Heart right ventricle (tissue), 16 donors: ENCODE results near the gene MMAB. TPM values are rescaled to one million over a fixed set of nuclear protein-coding genes. Genes with fewer than 3 reads are reported as not detected.

Experiments used
- ATAC-seq, 8 donors: fragments of 200-7000 bp; cut with Tn5 transposase; one replicate each; pipeline ENCODE4 v1.9.1; 2020; ENCODE audit warnings: mild to moderate bottlenecking in 8 of 8, moderate library complexity in 8 of 8, moderate number of reproducible peaks in 1 of 8
- DNase-seq, 2 donors: peaks; one replicate each; pipeline ENCODE4 v3.0.0-alpha.2; 2020
- H3K27ac ChIP-seq, 10 donors: fragments of 200-600 bp; sonication (generic) in 2 of 10; one replicate each; pipeline versions ENCODE4 v1.5.0 to v1.8.0; 2020 to 2022; ENCODE audit warnings: mild to moderate bottlenecking in 3 of 10
- H3K27me3 ChIP-seq, 7 donors: fragments of 200-600 bp; one replicate each; pipeline ENCODE4 v1.8.0; 2021 to 2022; ENCODE audit warnings: mild to moderate bottlenecking in 2 of 7
- H3K36me3 ChIP-seq, 9 donors: fragments of 200-600 bp; sonication (generic) in 1 of 9; one replicate each; pipeline versions ENCODE4 v1.5.0 to v1.8.0; 2020 to 2022; ENCODE audit warnings: mild to moderate bottlenecking in 2 of 9
- H3K4me1 ChIP-seq, 9 donors: fragments of 200-600 bp; sonication (generic) in 1 of 9; one replicate each; pipeline versions ENCODE4 v1.5.0 to v1.8.0; 2020 to 2022; ENCODE audit warnings: mild to moderate bottlenecking in 4 of 9
- H3K4me3 ChIP-seq, 10 donors: fragments of 200-600 bp; sonication (generic) in 2 of 10; one replicate each; pipeline versions ENCODE4 v1.5.0 to v1.8.0; 2020 to 2022; ENCODE audit warnings: mild to moderate bottlenecking in 7 of 10, moderate library complexity in 2 of 10
- H3K9me3 ChIP-seq, 11 donors: fragments of 200-600 bp in 10 of 11; sonication (generic) in 2 of 11; one replicate each; pipeline versions ENCODE4 v1.5.0 to v1.8.0; 2013 to 2022; ENCODE audit warnings: mild to moderate bottlenecking in 2 of 11, control low read depth in 1 of 11, moderate library complexity in 1 of 11
- WGBS, 2 donors: extraction: QIAGEN DNeasy Blood & Tissue Kit; methylation state at CpG; one replicate each; pipeline ENCODE4 v1.1.7; 2013; ENCODE audit warnings: inconsistent platforms in 1 of 2; 5-methylcytosine and 5-hydroxymethylcytosine counted together
- intact Hi-C, 10 donors: fragments of 100-400 bp; cut with DNase I; formaldehyde crosslinking; loops; one replicate each; pipeline versions ENCODE4 v1.11.1 to v1.14.2; 2022
- polyA plus RNA-seq, 2 donors: library from polyadenylated mRNA; stranded (reverse); fragments of 200-250 nt; gene quantifications; one replicate each; pipeline ENCODE4 v1.2.3, GENCODE V29; 2013
- total RNA-seq, 10 donors: library from RNA; stranded (reverse); fragmentation: NEBNext Ultra II Directional in 3 of 10; extraction: Animal tissue kit (Norgen Biotek cat#: 25700) in 3 of 10; gene quantifications; one replicate each; pipeline versions ENCODE4 v1.2.1 to v1.2.4, GENCODE V29; 2021 to 2023
- TF ChIP-seq, protein P1 (sequence below), 9 donors: fragments of 200-600 bp; sonication (generic) in 2 of 9; IDR thresholded peaks; one replicate each; pipeline versions ENCODE4 v1.5.0 to v1.8.0; 2021 to 2022; ENCODE audit warnings: antibody characterized with exemption in 9 of 9, mild to moderate bottlenecking in 5 of 9, moderate library complexity in 1 of 9
- donor health status: Arrhythmogenic right ventricular cardiomyopathy.
- donor health status: ischemic (EF 13 %, LVEDD 7.1; RV severe dilation, severe dysfunction).
- donor health status: healthy with polysubstance abuse.
- donor health status: DM: no; HTN: yes; CAD: no.
- donor health status: DM: no; HTN: no; CAD: no.
- donor health status: ischemic (EF 25% LVEDD 6.9; RV normal size, moderate dysfunction).
- donor health status: ischemic (EF 25% LVEDD 5.7; RV mildly dilated, moderate dysfunction).
- donor health status: healthy.
- donor health status: DM: yes; HTN: yes; CAD: no.
- donor health status: Ischemic cardiomyopathy.
- donor health status: ischemic (EF 35%, LVEDD 5.7; RV mildly dilated, moderate dysfunction).
- donor health status: nonischemic (EF 11% LVEDD 7.7; RV severe dilation, severe dysfunction).
- donor health status: DM: yes; HTN: yes; CAD: no.
- donor health status: PGD.
- donor health status: ischemic (EF 29% LVEDD 5.4; RV normal size, mild dysfunction).
- donor health status: nonischemic (EF 23%, LVEDD 6.1; RV moderate dilation, normal function).

The MMAB gene
- total and polyA plus RNA-seq, 12 donors: 27.7 to 50.7 (median 42.2) TPM

DNA sequence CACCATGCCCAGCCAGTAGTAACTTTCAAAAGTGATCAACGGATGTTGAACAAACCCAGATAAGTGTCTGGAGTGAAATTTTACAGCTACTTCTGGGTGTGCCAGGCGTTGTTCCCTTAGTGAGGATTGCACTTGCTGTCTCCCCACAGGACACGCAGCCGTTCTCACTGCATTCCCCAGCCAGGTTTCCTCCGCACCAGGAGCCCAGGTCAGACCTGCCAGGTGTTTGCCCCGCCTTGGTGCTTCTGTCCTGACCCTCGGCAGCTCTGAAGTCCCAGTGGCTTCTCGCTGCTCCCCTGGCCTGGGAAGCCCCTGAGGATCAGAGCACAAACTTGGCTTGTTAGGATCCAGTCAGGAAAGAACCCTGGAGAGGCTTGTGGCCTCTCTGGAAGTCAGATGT, 36.2 kb downstream of the MMAB start:
- DNase-seq (no peak), ATAC-seq (no peak)
- peaks cover 0 to 56% (median 9%) of the 10 kb centered on the region in 9 donors for H3K36me3 ChIP-seq
- H3K9me3 ChIP-seq: no peaks in the 10 kb centered on the region
- TF ChIP-seq, protein P1, sequence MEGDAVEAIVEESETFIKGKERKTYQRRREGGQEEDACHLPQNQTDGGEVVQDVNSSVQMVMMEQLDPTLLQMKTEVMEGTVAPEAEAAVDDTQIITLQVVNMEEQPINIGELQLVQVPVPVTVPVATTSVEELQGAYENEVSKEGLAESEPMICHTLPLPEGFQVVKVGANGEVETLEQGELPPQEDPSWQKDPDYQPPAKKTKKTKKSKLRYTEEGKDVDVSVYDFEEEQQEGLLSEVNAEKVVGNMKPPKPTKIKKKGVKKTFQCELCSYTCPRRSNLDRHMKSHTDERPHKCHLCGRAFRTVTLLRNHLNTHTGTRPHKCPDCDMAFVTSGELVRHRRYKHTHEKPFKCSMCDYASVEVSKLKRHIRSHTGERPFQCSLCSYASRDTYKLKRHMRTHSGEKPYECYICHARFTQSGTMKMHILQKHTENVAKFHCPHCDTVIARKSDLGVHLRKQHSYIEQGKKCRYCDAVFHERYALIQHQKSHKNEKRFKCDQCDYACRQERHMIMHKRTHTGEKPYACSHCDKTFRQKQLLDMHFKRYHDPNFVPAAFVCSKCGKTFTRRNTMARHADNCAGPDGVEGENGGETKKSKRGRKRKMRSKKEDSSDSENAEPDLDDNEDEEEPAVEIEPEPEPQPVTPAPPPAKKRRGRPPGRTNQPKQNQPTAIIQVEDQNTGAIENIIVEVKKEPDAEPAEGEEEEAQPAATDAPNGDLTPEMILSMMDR (IDR thresholded peaks at IDR 0.05): no peak
- no peak overlapping the region for H3K4me3 ChIP-seq
- intact Hi-C loops: no loop called here
- WGBS, 2 donors: 94% methylated on average over 8 of the region's 8 CpGs
- H3K27ac ChIP-seq: no peak overlapping the region
- no peaks in the 10 kb centered on the region for H3K27me3 ChIP-seq
- H3K4me1 ChIP-seq: peaks cover 0 to 5% (median 0%) of the 10 kb centered on the region in 9 donors

DNA sequence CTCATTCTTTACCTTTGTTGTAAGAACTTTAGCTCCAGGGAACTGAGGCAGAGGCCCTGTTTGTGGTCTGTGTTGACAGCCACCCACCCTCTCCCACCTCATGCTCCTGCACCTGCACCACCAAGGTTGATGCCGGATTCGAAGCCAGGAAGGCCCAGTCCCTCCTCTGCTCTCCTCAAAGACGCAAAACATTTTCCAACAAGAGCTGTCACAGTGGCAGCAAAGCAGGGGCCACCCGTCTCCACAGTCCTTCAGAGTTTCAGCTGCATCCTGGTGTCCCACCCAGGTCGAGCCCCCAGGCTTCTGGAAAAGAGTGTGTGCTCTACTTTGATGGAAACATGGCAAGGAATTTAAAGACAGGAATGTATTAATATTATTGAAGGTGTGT, 37.4 kb downstream of the MMAB start:
- intact Hi-C loops: no loop called here
- Histone ChIP-seq H3K27me3 (no peaks in the 10 kb centered on the region), H3K4me3 (no peak overlapping the region), H3K4me1 (peaks cover 0 to 5% (median 0%) of the 10 kb centered on the region in 9 donors), H3K27ac (no peak overlapping the region), H3K36me3 (peaks cover 0 to 68% (median 18%) of the 10 kb centered on the region in 9 donors), H3K9me3 (no peaks in the 10 kb centered on the region)
- TF ChIP-seq, protein P1 (IDR thresholded peaks at IDR 0.05): no peak
- DNase-seq: no peak
- 82 to 83% methylated on average over 5 of the region's 5 CpGs for WGBS, 2 donors
- ATAC-seq: no peak

DNA sequence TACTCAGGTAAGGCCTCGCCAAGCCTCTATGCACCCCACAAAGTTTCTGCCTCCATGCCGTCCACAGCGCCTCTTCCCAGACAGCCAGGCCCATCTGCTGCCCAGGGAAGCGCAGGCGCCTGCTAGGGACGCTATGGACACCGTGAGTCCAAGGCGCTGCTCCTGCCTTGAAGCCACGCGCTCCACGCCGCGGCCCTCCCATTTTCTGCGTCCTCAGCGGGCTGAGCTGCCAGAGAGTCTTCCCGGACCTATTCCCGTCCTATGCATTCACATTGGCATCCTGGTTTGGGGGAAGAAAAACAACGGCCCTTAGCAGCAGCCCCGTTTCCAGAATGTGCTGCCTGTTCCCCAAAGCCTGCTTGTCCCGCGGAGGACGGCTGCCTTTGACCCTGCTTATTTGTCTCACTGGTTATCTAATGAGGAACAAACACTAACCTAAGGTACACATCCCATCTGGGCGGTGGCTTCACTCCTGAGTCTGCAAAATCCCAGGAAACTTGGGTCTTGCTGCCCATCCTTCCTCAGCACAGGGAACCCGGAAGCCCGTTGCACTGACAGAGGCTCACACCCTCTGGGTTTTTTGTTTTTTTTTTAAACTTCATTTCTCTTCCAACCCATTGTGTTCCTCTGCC, 38.0 kb downstream of the MMAB start:
- TF ChIP-seq, protein P1 (IDR thresholded peaks at IDR 0.05): no peak
- H3K27ac ChIP-seq: no peak overlapping the region
- H3K27me3 ChIP-seq: no peaks in the 10 kb centered on the region
- intact Hi-C loops: no loop called here
- no peaks in the 10 kb centered on the region for H3K9me3 ChIP-seq
- ATAC-seq (no peak), DNase-seq (no peak)
- peaks cover 0 to 5% (median 0%) of the 10 kb centered on the region in 9 donors for H3K4me1 ChIP-seq
- WGBS, 2 donors: 91 to 95% methylated on average over 25 of the region's 25 CpGs
- H3K4me3 ChIP-seq: no peak overlapping the region
- H3K36me3 ChIP-seq: peaks cover 0 to 74% (median 23%) of the 10 kb centered on the region in 9 donors

DNA sequence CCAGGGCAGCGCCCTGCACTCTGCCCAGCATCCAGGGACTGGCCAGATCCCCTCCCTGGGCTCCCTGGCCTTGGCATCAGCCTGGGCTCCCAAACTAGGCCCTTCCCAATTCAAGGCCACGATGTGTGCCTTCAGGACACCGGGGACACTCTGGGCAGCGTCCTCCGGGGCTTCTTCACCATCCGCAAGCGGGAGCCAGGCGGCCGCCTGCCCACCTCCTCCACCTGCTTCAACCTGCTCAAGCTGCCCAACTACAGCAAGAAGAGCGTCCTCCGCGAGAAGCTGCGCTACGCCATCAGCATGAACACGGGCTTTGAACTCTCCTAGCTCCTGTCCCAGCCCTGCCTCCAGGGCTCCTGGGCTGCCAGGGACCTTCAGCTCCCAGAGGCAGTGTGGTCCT, 38.8 kb downstream of the MMAB start:
- WGBS, 2 donors: 95 to 97% methylated on average over 15 of the region's 15 CpGs
- no peaks in the 10 kb centered on the region for H3K9me3 ChIP-seq
- intact Hi-C loops: no loop called here
- peaks cover 0 to 82% (median 26%) of the 10 kb centered on the region in 9 donors for H3K36me3 ChIP-seq
- ATAC-seq: peak in 1 of 8 donors; percentile 14
- H3K27me3 ChIP-seq: no peaks in the 10 kb centered on the region
- H3K27ac ChIP-seq: no peak overlapping the region
- TF ChIP-seq, protein P1 (IDR thresholded peaks at IDR 0.05): no peak
- no peak overlapping the region for H3K4me3 ChIP-seq
- H3K4me1 ChIP-seq: peaks cover 0 to 10% (median 0%) of the 10 kb centered on the region in 9 donors
- DNase-seq: no peak
